HL-60 (cell line): ENCODE data around the gene MYH10.

Source experiments
- GABPA ChIP-seq: IDR thresholded peaks from 2 replicates; pipeline ENCODE4 v1.6.1; 2012; ENCODE audit warnings: low read depth
- POLR2AphosphoS5 ChIP-seq: IDR thresholded peaks from 2 replicates; pipeline ENCODE4 v1.6.1; 2012; ENCODE audit warnings: low read depth
- SPI1 ChIP-seq: IDR thresholded peaks from 2 replicates; pipeline ENCODE4 v1.6.1; 2012; ENCODE audit warnings: low read depth, mild to moderate bottlenecking, borderline replicate concordance
- TF ChIP-seq, protein P1 (sequence below): IDR thresholded peaks from one replicate; pipeline ENCODE4 v1.5.1; 2011; ENCODE audit warnings: low read length, control low read depth, inconsistent platforms; ENCODE audit not compliant: insufficient read depth
- TF ChIP-seq, protein P2 (sequence below): IDR thresholded peaks from 2 replicates; pipeline ENCODE4 v1.6.1; 2012; ENCODE audit warnings: low read depth; ENCODE audit not compliant: insufficient replicate concordance

DNA sequence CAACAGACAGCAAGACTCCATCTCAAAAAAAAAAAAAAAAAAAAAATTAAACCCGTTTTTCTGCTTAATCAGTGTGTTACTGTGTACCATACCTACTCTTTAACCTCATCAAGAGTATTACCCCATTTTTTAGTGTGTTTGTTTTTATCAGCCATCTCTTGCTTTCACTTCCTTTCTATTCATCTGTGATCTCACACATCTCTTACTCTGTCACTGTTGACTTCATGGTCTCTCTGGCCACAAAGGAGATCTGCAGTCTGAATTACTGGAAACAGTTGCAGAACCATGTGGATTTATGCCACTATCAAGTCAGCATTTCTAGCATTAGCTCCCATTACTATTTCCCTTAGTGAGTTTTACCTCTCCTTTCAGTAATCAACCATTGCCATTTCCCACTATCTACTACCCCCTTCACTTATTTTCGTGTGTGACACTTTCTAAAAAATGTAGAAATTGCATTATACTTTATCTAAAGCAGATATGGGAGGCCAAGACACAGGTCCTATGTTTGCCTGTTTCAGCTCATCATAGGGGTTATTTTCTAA, 174.8 kb downstream of the MYH10 start:
- TF ChIP-seq, protein P1, sequence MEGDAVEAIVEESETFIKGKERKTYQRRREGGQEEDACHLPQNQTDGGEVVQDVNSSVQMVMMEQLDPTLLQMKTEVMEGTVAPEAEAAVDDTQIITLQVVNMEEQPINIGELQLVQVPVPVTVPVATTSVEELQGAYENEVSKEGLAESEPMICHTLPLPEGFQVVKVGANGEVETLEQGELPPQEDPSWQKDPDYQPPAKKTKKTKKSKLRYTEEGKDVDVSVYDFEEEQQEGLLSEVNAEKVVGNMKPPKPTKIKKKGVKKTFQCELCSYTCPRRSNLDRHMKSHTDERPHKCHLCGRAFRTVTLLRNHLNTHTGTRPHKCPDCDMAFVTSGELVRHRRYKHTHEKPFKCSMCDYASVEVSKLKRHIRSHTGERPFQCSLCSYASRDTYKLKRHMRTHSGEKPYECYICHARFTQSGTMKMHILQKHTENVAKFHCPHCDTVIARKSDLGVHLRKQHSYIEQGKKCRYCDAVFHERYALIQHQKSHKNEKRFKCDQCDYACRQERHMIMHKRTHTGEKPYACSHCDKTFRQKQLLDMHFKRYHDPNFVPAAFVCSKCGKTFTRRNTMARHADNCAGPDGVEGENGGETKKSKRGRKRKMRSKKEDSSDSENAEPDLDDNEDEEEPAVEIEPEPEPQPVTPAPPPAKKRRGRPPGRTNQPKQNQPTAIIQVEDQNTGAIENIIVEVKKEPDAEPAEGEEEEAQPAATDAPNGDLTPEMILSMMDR: no peak
- TF ChIP-seq, protein P2, sequence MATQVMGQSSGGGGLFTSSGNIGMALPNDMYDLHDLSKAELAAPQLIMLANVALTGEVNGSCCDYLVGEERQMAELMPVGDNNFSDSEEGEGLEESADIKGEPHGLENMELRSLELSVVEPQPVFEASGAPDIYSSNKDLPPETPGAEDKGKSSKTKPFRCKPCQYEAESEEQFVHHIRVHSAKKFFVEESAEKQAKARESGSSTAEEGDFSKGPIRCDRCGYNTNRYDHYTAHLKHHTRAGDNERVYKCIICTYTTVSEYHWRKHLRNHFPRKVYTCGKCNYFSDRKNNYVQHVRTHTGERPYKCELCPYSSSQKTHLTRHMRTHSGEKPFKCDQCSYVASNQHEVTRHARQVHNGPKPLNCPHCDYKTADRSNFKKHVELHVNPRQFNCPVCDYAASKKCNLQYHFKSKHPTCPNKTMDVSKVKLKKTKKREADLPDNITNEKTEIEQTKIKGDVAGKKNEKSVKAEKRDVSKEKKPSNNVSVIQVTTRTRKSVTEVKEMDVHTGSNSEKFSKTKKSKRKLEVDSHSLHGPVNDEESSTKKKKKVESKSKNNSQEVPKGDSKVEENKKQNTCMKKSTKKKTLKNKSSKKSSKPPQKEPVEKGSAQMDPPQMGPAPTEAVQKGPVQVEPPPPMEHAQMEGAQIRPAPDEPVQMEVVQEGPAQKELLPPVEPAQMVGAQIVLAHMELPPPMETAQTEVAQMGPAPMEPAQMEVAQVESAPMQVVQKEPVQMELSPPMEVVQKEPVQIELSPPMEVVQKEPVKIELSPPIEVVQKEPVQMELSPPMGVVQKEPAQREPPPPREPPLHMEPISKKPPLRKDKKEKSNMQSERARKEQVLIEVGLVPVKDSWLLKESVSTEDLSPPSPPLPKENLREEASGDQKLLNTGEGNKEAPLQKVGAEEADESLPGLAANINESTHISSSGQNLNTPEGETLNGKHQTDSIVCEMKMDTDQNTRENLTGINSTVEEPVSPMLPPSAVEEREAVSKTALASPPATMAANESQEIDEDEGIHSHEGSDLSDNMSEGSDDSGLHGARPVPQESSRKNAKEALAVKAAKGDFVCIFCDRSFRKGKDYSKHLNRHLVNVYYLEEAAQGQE: no peak
- TF ChIP-seq POLR2AphosphoS5 (no peak), GABPA (no peak), SPI1 (no peak)
